Fibroblast of the aortic adventitia (primary cell): ENCODE data around the gene ZNF367. TPM values are rescaled to one million over a fixed set of nuclear protein-coding genes. Genes with fewer than 3 reads are reported as not detected.

Experiments
- DNase-seq: peaks from one replicate; pipeline ENCODE4 v3.0.0-alpha.2; 2010; ENCODE audit warnings: low read depth
- H3K4me3 ChIP-seq: 2 replicates; pipeline ENCODE4 v1.5.1; 2011; ENCODE audit warnings: low read depth, mild to moderate bottlenecking, control low read depth, low read length, moderate library complexity
- total RNA-seq: library from RNA; depleted of rRNA; stranded (reverse); fragments of >200 nt; gene quantifications from 2 replicates; pipeline ENCODE4 v1.2.3, GENCODE V29; 2012; ENCODE audit warnings: low replicate concordance
- TF ChIP-seq, protein P1 (sequence below): IDR thresholded peaks from 2 replicates; pipeline ENCODE4 v1.5.1; 2011; ENCODE audit warnings: mild to moderate bottlenecking, low read length, control low read depth, inconsistent platforms; ENCODE audit not compliant: insufficient read depth

ZNF367 gene
- total RNA-seq, 1 donor: 31.3 TPM

DNA sequence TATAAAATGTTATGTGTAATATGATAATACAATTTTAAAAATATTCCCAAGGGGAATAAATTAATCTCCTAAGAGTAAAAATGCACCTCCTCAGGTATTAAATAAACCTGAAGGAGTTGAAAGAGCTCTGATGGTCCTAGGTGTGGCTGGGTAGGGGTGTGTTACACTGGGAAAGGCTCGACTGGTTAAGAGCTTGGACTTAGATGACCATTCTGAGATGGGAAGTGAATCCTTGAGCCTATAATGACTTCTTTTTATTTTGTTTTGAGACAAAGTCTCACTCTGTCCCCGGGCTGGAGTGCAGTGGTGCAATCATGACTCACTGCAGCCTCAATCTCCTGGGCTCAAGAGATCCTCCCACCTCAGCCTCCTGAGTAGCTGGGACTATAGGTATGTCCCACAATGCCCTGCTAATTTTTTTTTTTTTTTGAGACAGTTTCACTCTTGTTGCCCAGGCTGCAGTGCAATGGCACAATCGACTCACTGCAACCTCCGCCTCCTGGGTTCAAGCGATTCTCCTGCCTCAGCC is 22.6 kb upstream of the ZNF367 start:
- H3K4me3 ChIP-seq: no peak overlapping the region
- DNase-seq: no peak
- TF ChIP-seq, protein P1, sequence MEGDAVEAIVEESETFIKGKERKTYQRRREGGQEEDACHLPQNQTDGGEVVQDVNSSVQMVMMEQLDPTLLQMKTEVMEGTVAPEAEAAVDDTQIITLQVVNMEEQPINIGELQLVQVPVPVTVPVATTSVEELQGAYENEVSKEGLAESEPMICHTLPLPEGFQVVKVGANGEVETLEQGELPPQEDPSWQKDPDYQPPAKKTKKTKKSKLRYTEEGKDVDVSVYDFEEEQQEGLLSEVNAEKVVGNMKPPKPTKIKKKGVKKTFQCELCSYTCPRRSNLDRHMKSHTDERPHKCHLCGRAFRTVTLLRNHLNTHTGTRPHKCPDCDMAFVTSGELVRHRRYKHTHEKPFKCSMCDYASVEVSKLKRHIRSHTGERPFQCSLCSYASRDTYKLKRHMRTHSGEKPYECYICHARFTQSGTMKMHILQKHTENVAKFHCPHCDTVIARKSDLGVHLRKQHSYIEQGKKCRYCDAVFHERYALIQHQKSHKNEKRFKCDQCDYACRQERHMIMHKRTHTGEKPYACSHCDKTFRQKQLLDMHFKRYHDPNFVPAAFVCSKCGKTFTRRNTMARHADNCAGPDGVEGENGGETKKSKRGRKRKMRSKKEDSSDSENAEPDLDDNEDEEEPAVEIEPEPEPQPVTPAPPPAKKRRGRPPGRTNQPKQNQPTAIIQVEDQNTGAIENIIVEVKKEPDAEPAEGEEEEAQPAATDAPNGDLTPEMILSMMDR: no peak

DNA sequence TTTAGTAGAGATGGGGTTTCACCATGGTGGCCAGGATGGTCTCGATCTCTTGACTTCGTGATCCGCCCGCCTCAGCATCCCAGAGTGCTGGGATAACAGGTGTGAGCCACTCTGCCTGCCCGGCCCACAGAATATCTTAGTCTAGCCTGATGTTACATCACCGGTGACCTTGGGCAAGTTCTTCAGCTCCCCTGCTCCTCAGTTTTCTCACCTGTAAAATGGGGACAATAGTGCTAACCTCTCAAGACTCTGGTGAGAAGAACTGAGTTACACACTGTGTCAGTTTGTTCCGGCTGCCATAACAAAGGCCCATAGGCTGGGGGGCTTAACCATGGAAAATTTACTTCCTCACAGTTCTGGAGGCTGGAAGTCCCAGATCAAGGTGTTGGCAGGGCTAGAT is 19.3 kb upstream of the ZNF367 start:
- TF ChIP-seq, protein P1: no peak
- DNase-seq: no peak

DNA sequence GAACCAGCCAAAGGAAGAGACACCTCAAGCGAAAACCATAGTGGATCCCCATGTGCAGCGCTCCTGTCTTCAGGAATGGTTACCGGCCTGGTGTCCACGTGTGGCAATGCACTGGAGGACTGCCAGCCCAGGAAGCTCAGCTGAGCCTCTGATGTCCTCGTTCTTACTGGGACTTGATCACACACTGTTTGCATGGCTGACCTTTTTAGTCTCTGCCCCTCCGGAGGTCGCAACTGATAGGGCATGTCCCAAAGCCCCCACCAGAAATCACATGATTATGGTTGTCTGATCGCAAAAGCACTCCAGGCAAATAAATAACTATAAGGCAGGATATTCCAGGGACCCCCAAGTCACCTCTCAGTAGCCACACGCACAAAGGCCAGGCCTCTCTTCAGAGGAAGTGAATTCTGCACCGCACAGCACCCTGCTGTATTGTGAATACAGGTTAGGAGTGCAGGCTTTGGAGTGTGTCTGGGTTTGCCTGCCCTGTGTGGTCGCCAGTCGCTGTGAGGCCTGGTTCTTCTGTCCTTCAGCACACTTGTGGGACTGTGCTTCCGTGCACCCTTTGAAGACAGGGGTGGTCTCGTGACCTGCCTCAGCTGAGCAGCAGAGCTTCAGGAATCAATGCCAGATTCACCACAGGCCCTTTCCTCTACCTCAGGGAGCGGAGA is 18.4 kb upstream of the ZNF367 start:
- TF ChIP-seq, protein P1: no peak
- no peak for DNase-seq
- H3K4me3 ChIP-seq: no peak overlapping the region

More for the DNA sequence above, 19.3 kb upstream of the ZNF367 start:
- H3K4me3 ChIP-seq: no peak overlapping the region

DNA sequence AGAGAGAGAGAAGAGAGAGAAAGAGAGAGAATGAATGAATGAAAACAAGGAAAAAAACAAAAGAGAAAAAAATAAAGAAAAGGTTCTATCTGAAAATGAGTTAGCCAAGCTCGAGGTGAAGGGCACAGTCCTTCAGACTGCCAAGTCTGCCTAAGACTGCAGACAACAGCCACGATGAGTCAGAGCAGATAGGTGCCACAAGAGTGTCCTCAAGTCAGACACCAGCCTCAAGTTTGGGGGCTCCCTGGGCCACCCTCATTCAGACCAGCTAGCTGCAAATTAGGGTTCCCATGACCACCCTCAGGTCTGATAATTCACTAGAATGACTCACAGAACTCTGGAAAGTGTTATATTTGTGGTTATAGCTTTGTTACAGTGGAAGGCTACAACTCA is 17.9 kb upstream of the ZNF367 start:
- no peak overlapping the region for H3K4me3 ChIP-seq
- TF ChIP-seq, protein P1: no peak
- DNase-seq: no peak

DNA sequence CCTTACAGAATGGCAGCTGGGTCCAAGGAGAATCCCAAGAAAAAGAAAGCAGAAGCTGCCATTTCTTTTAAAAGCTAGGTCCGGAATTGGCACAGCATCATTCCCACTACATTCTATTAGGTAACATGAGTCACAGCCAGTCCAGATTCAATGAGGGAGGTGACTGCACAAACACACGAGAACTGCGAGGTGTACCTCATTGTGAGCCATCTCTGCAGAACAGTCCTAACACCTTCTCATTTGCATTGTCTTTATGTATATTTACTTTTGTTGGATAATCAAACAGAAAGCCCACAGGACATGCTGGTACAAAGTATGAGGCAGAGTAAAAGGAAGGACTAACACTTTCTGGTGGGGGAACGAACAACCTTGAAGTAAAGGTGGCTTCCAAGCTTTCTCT is 17.2 kb upstream of the ZNF367 start:
- DNase-seq: no peak
- H3K4me3 ChIP-seq: no peak overlapping the region
- TF ChIP-seq, protein P1: no peak

DNA sequence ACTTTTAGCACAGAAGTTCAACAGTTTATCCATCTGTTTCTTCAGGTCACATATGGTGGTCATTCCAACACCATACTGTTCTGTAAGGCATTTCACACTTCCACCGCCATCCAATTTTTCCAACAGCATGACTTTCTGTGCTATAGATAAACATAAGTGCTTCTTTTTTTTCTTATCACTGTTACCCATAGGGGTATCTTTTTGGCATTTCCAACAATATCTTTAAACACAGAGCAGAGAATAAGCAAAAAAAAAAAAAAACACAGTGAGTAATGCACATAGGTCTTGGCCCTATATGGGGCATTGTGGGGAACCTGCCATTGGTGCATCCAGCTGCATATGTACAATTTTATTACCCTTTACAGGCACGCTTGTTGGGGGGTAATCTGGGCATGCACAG is 12.2 kb upstream of the ZNF367 start:
- no peak for DNase-seq
- TF ChIP-seq, protein P1: no peak
- H3K4me3 ChIP-seq: no peak overlapping the region

DNA sequence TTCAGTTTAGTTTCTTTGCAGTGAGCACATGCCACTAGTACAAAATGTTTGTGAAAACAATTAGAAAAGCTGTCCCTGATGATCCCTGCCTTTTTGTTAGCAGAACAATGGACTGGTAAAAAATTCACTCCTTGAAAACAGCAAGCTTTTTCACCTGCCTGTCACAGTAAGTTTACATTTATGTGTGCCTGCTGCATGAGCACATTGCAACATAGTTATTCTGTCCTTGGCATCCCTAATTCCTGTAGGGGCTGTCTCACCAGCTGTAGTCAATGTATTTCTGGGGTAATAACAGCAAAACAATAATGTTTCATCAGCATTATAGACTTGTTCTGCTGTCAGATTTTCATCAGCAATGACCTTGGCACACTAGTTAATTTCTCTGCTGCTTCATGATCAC is 11.6 kb upstream of the ZNF367 start:
- TF ChIP-seq, protein P1: no peak
- no peak overlapping the region for H3K4me3 ChIP-seq
- DNase-seq: no peak
